Measurements from ENCODE around the gene ERP44.

Gene ERP44

DNA sequence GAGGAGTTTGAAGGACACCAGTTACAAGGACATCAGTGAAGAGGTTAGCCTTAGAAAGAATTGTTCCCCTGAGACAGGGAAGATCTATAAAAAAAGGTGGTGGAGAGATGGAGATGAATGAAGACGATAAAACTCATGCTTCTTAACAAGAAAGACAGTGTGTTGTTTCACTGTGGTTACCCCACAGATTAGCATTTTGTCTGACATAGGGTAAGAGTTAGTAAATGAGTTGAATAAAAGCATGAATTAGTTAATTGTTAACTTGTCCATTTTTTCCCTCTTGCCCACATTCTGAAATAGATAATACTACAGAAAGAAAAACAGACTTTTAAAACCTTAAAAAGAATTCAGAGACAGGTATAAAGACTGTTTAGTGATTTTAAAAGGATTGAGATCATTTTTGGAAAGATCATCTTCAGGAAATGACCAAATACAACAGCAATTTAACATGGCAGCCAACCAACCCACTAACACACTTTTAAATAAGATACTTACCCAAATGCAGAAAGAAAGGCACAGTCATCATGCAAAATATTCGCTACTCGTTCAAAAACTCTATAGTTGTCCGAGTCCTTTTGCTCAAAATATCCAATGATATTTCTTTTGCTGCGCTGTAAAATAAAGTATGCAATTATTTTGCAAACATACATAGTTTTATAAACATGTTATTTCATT lies 78.5 kb downstream of the ERP44 start:
- Histone ChIP-seq H3K27me3 (ENCODE audit: insufficient read depth, low read depth) (no peaks in the 10 kb centered on the region), H3K79me2 (ENCODE audit: insufficient read depth, low read depth) (no peaks in the 10 kb centered on the region), H3K27ac (no peak overlapping the region), H2AFZ (ENCODE audit: low read depth) (no peak overlapping the region), H3K4me3 (IDR thresholded peaks at IDR 0.05; ENCODE audit: insufficient read depth, low read depth, low read length) (no peak overlapping the region), H3K4me2 (no peak overlapping the region), H4K20me1 (ENCODE audit: insufficient read depth) (no peaks in the 10 kb centered on the region), H3K4me1 (ENCODE audit: low read depth, poor library complexity, severe bottlenecking) (no peaks in the 10 kb centered on the region), H3K9ac (no peak overlapping the region), H3K36me3 (ENCODE audit: insufficient read depth) (no peaks in the 10 kb centered on the region)
- TF ChIP-seq, protein P1, sequence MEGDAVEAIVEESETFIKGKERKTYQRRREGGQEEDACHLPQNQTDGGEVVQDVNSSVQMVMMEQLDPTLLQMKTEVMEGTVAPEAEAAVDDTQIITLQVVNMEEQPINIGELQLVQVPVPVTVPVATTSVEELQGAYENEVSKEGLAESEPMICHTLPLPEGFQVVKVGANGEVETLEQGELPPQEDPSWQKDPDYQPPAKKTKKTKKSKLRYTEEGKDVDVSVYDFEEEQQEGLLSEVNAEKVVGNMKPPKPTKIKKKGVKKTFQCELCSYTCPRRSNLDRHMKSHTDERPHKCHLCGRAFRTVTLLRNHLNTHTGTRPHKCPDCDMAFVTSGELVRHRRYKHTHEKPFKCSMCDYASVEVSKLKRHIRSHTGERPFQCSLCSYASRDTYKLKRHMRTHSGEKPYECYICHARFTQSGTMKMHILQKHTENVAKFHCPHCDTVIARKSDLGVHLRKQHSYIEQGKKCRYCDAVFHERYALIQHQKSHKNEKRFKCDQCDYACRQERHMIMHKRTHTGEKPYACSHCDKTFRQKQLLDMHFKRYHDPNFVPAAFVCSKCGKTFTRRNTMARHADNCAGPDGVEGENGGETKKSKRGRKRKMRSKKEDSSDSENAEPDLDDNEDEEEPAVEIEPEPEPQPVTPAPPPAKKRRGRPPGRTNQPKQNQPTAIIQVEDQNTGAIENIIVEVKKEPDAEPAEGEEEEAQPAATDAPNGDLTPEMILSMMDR (conservative IDR thresholded peaks at IDR 0.05; ENCODE audit: low read depth, low read length) = no peak

DNA sequence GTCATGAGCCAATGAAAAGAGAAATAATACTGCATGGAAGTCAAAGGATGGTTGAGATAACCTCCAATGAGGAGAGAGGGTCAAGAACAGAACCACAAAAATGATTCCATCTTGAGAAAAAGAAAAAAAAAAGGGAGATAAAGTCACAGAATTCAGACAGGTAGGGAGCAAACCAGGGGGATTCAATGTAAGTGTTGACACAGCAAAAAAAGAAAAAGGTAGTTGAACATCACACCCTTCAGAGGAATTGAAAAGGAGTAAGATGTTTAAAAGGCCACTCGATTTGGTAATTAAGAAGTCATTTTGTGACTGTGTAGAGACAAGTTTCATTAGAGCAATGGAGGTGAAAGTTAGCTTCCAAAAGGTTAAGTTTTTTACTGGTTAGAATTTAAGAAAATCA lies 79.3 kb downstream of the ERP44 start:
- Histone ChIP-seq H3K4me1 (ENCODE audit: low read depth, poor library complexity, severe bottlenecking) (no peaks in the 10 kb centered on the region), H3K36me3 (ENCODE audit: insufficient read depth) (no peaks in the 10 kb centered on the region), H2AFZ (ENCODE audit: low read depth) (no peak overlapping the region), H3K79me2 (ENCODE audit: insufficient read depth, low read depth) (no peaks in the 10 kb centered on the region), H3K27ac (no peak overlapping the region), H4K20me1 (ENCODE audit: insufficient read depth) (no peaks in the 10 kb centered on the region), H3K9ac (no peak overlapping the region), H3K4me3 (IDR thresholded peaks at IDR 0.05; ENCODE audit: insufficient read depth, low read depth, low read length) (no peak overlapping the region), H3K27me3 (ENCODE audit: insufficient read depth, low read depth) (no peaks in the 10 kb centered on the region), H3K4me2 (no peak overlapping the region)
- TF ChIP-seq, protein P1 (conservative IDR thresholded peaks at IDR 0.05; ENCODE audit: low read depth, low read length) = no peak

DNA sequence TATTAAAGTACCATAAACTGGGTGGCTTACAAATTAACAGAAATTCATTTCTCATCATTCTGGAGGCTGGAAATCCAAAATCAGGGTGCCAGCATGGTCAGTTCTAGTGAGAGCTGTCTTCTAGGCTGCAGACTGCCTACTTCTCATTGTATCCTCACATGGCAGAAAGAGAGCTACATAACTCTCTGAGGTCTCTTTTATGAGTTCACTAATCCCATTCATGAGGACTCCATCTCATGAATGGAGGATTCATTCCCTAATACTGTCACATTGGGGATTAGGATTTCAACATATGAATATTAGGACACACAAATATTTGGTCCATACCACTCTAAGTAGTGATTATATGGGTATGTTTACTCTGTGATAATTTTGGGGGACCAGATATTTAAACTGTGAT lies 84.0 kb downstream of the ERP44 start:
- no peaks in the 10 kb centered on the region for H3K4me1 ChIP-seq (ENCODE audit: low read depth, poor library complexity, severe bottlenecking)
- no peaks in the 10 kb centered on the region for H3K79me2 ChIP-seq (ENCODE audit: insufficient read depth, low read depth)
- no peak overlapping the region for H2AFZ ChIP-seq (ENCODE audit: low read depth)
- no peak overlapping the region for H3K4me2 ChIP-seq
- no peaks in the 10 kb centered on the region for H4K20me1 ChIP-seq (ENCODE audit: insufficient read depth)
- TF ChIP-seq, protein P1 (conservative IDR thresholded peaks at IDR 0.05; ENCODE audit: low read depth, low read length) = no peak
- H3K27ac ChIP-seq = no peak overlapping the region
- H3K36me3 ChIP-seq (ENCODE audit: insufficient read depth) = no peaks in the 10 kb centered on the region; the same call in 1 of the 2 replicates
- H3K27me3 ChIP-seq (ENCODE audit: insufficient read depth, low read depth) = no peaks in the 10 kb centered on the region
- no peak overlapping the region for H3K9ac ChIP-seq
- no peak overlapping the region for H3K4me3 ChIP-seq (IDR thresholded peaks at IDR 0.05; ENCODE audit: insufficient read depth, low read depth, low read length)

DNA sequence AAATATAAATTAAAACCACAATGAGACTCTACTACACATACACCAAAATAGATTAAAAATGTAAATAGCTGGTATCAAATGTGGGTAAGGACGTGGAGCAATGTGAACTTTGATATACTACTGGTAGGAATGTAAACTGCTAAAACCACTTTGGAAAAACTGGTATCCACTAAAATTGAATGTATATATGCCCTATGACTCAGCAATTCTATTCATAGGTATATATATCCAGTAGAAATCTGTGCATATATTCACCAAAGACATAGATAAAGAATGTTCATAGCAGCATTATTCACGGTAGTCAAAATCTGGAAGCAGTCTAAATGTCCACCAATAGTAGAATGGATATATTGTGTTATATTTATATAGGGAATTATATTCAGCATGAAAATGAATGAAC lies 85.2 kb downstream of the ERP44 start:
- Histone ChIP-seq H3K4me2 (no peak overlapping the region), H4K20me1 (ENCODE audit: insufficient read depth) (no peaks in the 10 kb centered on the region), H3K4me3 (IDR thresholded peaks at IDR 0.05; ENCODE audit: insufficient read depth, low read depth, low read length) (no peak overlapping the region), H3K9ac (no peak overlapping the region), H2AFZ (ENCODE audit: low read depth) (no peak overlapping the region), H3K27me3 (ENCODE audit: insufficient read depth, low read depth) (no peaks in the 10 kb centered on the region), H3K27ac (no peak overlapping the region), H3K36me3 (ENCODE audit: insufficient read depth) (no peaks in the 10 kb centered on the region; the same call in 1 of the 2 replicates), H3K79me2 (ENCODE audit: insufficient read depth, low read depth) (no peaks in the 10 kb centered on the region), H3K4me1 (ENCODE audit: low read depth, poor library complexity, severe bottlenecking) (no peaks in the 10 kb centered on the region)
- TF ChIP-seq, protein P1 (conservative IDR thresholded peaks at IDR 0.05; ENCODE audit: low read depth, low read length) = no peak
